HepG2 (cell line): ENCODE results near the gene RPH3AL. TPM values are rescaled to one million over a fixed set of nuclear protein-coding genes. Genes with fewer than 3 reads are reported as not detected.

Experiments
- ATAD3A ChIP-seq: sonication (generic); formaldehyde crosslinking; IDR thresholded peaks from 2 replicates; pipeline ENCODE4 v1.4.0; 2020; ENCODE audit warnings: missing genetic modification reagents
- CEBPG ChIP-seq: IDR thresholded peaks from 2 replicates; pipeline ENCODE4 v1.6.1; 2016
- FOSL2 ChIP-seq: sonication (generic); formaldehyde crosslinking; IDR thresholded peaks from 2 replicates; pipeline ENCODE4 v1.4.0; 2020; ENCODE audit warnings: missing genetic modification reagents
- HIVEP1 ChIP-seq: sonication (generic); formaldehyde crosslinking; IDR thresholded peaks from 2 replicates; pipeline ENCODE4 v1.4.0; 2020; ENCODE audit warnings: mild to moderate bottlenecking, missing genetic modification reagents
- IRF1 ChIP-seq: sonication (generic); formaldehyde crosslinking; IDR thresholded peaks from 2 replicates; pipeline ENCODE4 v1.4.0; 2020; ENCODE audit warnings: low read depth, mild to moderate bottlenecking, missing genetic modification reagents
- KMT2B ChIP-seq: IDR thresholded peaks from 2 replicates; pipeline ENCODE4 v1.6.1; 2016; ENCODE audit warnings: missing genetic modification reagents, missing compliant biosample characterization
- MIER2 ChIP-seq: IDR thresholded peaks from 2 replicates; pipeline ENCODE4 v1.6.1; 2016; ENCODE audit warnings: missing biosample characterization, missing genetic modification reagents
- MNT ChIP-seq: fragments of 450-650 bp; IDR thresholded peaks from 2 replicates; pipeline ENCODE4 v1.6.1; 2016
- MXD3 ChIP-seq: IDR thresholded peaks from 2 replicates; pipeline ENCODE4 v1.6.1; 2016; ENCODE audit warnings: mild to moderate bottlenecking, missing biosample characterization, missing genetic modification reagents
- POGZ ChIP-seq: sonication (generic); formaldehyde crosslinking; IDR thresholded peaks from 2 replicates; pipeline ENCODE4 v1.4.0; 2020; ENCODE audit warnings: mild to moderate bottlenecking, missing genetic modification reagents
- POLR2A ChIP-seq, 2 experiments: IDR thresholded peaks; 2 replicates each; pipeline ENCODE4 v1.6.1; 2011; ENCODE audit warnings: low read depth in 2 of 2, low read length in 2 of 2, mild to moderate bottlenecking in 1 of 2, moderate library complexity in 1 of 2; ENCODE audit not compliant: insufficient read depth in 1 of 2
- RBM22 ChIP-seq: fragments of 200-400 bp; formaldehyde crosslinking; optimal IDR thresholded peaks from 2 replicates; pipeline ENCODE3; 2017; ENCODE audit warnings: mild to moderate bottlenecking, low read length, moderate library complexity
- RELA ChIP-seq: sonication (generic); formaldehyde crosslinking; IDR thresholded peaks from 2 replicates; pipeline ENCODE4 v1.4.0; 2020; ENCODE audit warnings: missing genetic modification reagents
- SAP130 ChIP-seq: IDR thresholded peaks from 2 replicates; pipeline ENCODE4 v1.6.1; 2016; ENCODE audit warnings: low read depth
- SKIL ChIP-seq: sonication (generic); formaldehyde crosslinking; IDR thresholded peaks from 2 replicates; pipeline ENCODE4 v1.8.0; 2022; ENCODE audit warnings: missing genetic modification reagents, mild to moderate bottlenecking, moderate library complexity, borderline replicate concordance
- XBP1 ChIP-seq: sonication (generic); formaldehyde crosslinking; IDR thresholded peaks from 2 replicates; pipeline ENCODE4 v1.5.0; 2020; ENCODE audit warnings: missing genetic modification reagents
- ZC3H13 ChIP-seq: sonication (generic); formaldehyde crosslinking; IDR thresholded peaks from 2 replicates; pipeline ENCODE4 v1.8.1; 2023; ENCODE audit warnings: mild to moderate bottlenecking, missing genetic modification reagents, moderate library complexity
- ZHX1 ChIP-seq: sonication (generic); formaldehyde crosslinking; IDR thresholded peaks from 2 replicates; pipeline ENCODE4 v1.8.1; 2022; ENCODE audit warnings: low read depth, mild to moderate bottlenecking, missing genetic modification reagents
- ZNF720 ChIP-seq: sonication (generic); formaldehyde crosslinking; IDR thresholded peaks from 2 replicates; pipeline ENCODE4 v1.4.0; 2020; ENCODE audit warnings: missing genetic modification reagents
- ZNF775 ChIP-seq: sonication (generic); formaldehyde crosslinking; IDR thresholded peaks from 2 replicates; pipeline ENCODE4 v1.4.0; 2020; ENCODE audit warnings: missing genetic modification reagents, mild to moderate bottlenecking, moderate library complexity, borderline replicate concordance
- polyA plus RNA-seq, 8 experiments: library from polyadenylated mRNA; depleted of rRNA in 3 of 8; stranded (reverse) in 7 of 8; unstranded in 1 of 8; fragments of >200 nt; fragmentation: Illumina TruSeq in 4 of 8; extraction: Trizol in 4 of 8; gene quantifications; 2 replicates each; pipeline versions ENCODE4 v1.2.1 to v1.2.3, GENCODE V29; 2011 to 2016; ENCODE audit warnings: low read depth in 4 of 8, missing spikeins in 1 of 8, mixed read lengths in 1 of 8; ENCODE audit not compliant: insufficient read depth in 1 of 8
- total RNA-seq, 5 experiments: library from RNA; depleted of rRNA; stranded (reverse); fragments of >200 nt; fragmentation: Illumina TruSeq; extraction: Trizol; gene quantifications; 2 replicates each; pipeline ENCODE4 v1.2.3, GENCODE V29; 2016; ENCODE audit warnings: low read depth in 1 of 5

Gene RPH3AL
- total and polyA plus RNA-seq, 2 of the 13 experiments (the other 11 are each of a cell fraction or from before 2014, with no cell fraction given): 7.8 to 16.4 TPM

- TF ChIP-seq ZNF775 (CRISPR knock-in tag): no peak
- TF ChIP-seq FOSL2 (CRISPR knock-in tag): no peak; the same call in 1 of the 2 replicates
- TF ChIP-seq SAP130 (CRISPR knock-in tag): peak; percentile 47; the same call in 1 of the 2 replicates
- TF ChIP-seq RELA (CRISPR knock-in tag): no peak
- TF ChIP-seq ZC3H13 (CRISPR knock-in tag): no peak
- no peak for TF ChIP-seq XBP1
- TF ChIP-seq ZNF720: no peak
- TF ChIP-seq KMT2B (CRISPR knock-in tag): no peak
- TF ChIP-seq SKIL (CRISPR knock-in tag): no peak
- TF ChIP-seq POLR2A (IDR thresholded peaks at IDR 0.05; ENCODE audit: insufficient read depth in 1 of 2, low read depth in 2 of 2, low read length in 2 of 2): peak in 1 of 2 experiments; percentile 48; a peak in 2 of 4 replicates
- no peak for TF ChIP-seq RBM22
- peak; percentile 60; the same call in 1 of the 2 replicates for TF ChIP-seq POGZ (CRISPR knock-in tag)
- no peak for TF ChIP-seq MNT
- no peak; the same call in 1 of the 2 replicates for TF ChIP-seq HIVEP1
- no peak for TF ChIP-seq ZHX1
- no peak for TF ChIP-seq IRF1 (CRISPR knock-in tag)
- TF ChIP-seq ATAD3A: no peak
- no peak for TF ChIP-seq CEBPG (CRISPR knock-in tag)
- peak; percentile 36; the same call in 1 of the 2 replicates for TF ChIP-seq MXD3 (CRISPR knock-in tag)
- TF ChIP-seq MIER2 (CRISPR knock-in tag): no peak
Measured at GRCh38 chr17:193841-194806, 158.5 kb downstream of the RPH3AL start (continued).
